Measurements from ENCODE around the gene ALAD.

The ALAD gene

GRCh38 chr9:113350107-113350661 is 50.9 kb downstream of the ALAD start:
- Histone ChIP-seq H3K27me3 (replicated peaks; ENCODE audit: insufficient read depth, low read length) (no peaks in the 10 kb centered on the region), H3K9me2 (replicated peaks; ENCODE audit: insufficient read depth, low read length) (no peaks in the 10 kb centered on the region), H3K79me2 (ENCODE audit: low read length) (peaks cover 39% of the 10 kb centered on the region), H3F3A (ENCODE audit: insufficient read depth, low read length) (peaks cover 42% of the 10 kb centered on the region), H3K4me3 (ENCODE audit: low read length) (peak overlapping the region; percentile 80), H4K20me1 (ENCODE audit: insufficient read depth, low read length) (no peaks in the 10 kb centered on the region), H3K9me3 (replicated peaks; ENCODE audit: insufficient read depth, low read length) (no peaks in the 10 kb centered on the region), H3K4me1 (ENCODE audit: low read length) (peaks cover 40% of the 10 kb centered on the region), H3K27ac (ENCODE audit: low read length) (peak overlapping the region; percentile 89), H3K9ac (ENCODE audit: low read length) (peak overlapping the region; percentile 84), H3K36me3 (replicated peaks; ENCODE audit: insufficient read depth, low read length) (no peaks in the 10 kb centered on the region), H3K4me2 (ENCODE audit: low read depth, low read length) (peak overlapping the region; percentile 88), H2AFZ (ENCODE audit: low read length) (peak overlapping the region; percentile 63; the same call in 1 of the 2 replicates)
- no peak for TF ChIP-seq EZH2phosphoT487 (IDR thresholded peaks at IDR 0.05; ENCODE audit: low read length)
- TF ChIP-seq, protein P1, sequence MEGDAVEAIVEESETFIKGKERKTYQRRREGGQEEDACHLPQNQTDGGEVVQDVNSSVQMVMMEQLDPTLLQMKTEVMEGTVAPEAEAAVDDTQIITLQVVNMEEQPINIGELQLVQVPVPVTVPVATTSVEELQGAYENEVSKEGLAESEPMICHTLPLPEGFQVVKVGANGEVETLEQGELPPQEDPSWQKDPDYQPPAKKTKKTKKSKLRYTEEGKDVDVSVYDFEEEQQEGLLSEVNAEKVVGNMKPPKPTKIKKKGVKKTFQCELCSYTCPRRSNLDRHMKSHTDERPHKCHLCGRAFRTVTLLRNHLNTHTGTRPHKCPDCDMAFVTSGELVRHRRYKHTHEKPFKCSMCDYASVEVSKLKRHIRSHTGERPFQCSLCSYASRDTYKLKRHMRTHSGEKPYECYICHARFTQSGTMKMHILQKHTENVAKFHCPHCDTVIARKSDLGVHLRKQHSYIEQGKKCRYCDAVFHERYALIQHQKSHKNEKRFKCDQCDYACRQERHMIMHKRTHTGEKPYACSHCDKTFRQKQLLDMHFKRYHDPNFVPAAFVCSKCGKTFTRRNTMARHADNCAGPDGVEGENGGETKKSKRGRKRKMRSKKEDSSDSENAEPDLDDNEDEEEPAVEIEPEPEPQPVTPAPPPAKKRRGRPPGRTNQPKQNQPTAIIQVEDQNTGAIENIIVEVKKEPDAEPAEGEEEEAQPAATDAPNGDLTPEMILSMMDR (IDR thresholded peaks at IDR 0.05; ENCODE audit: low read length), result no peak
- peak; percentile 43 for DNase-seq

- Histone ChIP-seq H3K9ac (ENCODE audit: low read length) (peak within 1 kb of the TSS; percentile 84), H3K4me3 (ENCODE audit: low read length) (peak within 1 kb of the TSS; percentile 80), H3K4me2 (ENCODE audit: low read depth, low read length) (peak within 1 kb of the TSS; percentile 88)
Observed at GRCh38 chr9:113349445-113350094, 51.5 kb downstream of the ALAD start, which contains the start of gene BSPRY. BSPRY (plus strand) TSS chr9:113349541; CDS start chr9:113349580, 39 bp downstream.

DNA sequence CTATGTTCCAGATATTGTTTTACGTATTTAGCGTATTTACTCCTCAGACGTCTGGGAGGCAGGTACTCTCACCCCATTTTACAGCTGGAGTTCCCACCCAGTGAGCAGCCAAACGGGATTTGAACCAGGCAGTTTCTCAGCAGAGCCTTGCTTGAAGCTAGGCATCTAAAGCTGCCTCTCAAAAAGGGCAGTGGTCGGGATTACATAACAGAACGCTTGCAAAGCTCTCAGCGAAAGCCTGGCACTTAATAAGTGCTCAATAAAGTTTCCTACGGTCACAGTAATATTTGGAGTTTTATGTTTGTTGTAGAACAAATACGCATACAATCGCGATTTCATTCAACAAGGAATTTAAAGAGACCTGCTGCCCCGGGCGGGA is 52.0 kb downstream of the ALAD start:
- Histone ChIP-seq H3K36me3 (replicated peaks; ENCODE audit: insufficient read depth, low read length) (no peaks in the 10 kb centered on the region), H3K27me3 (replicated peaks; ENCODE audit: insufficient read depth, low read length) (no peaks in the 10 kb centered on the region), H2AFZ (ENCODE audit: low read length) (peak overlapping the region; percentile 59; the same call in 1 of the 2 replicates), H3K27ac (ENCODE audit: low read length) (peak overlapping the region; percentile 14; the same call in 1 of the 2 replicates), H3K4me1 (ENCODE audit: low read length) (peaks cover 41% of the 10 kb centered on the region), H3K9ac (ENCODE audit: low read length) (peak overlapping the region; percentile 10; the same call in 1 of the 2 replicates), H3K79me2 (ENCODE audit: low read length) (peaks cover 37% of the 10 kb centered on the region), H3F3A (ENCODE audit: insufficient read depth, low read length) (peaks cover 42% of the 10 kb centered on the region), H4K20me1 (ENCODE audit: insufficient read depth, low read length) (no peaks in the 10 kb centered on the region), H3K4me3 (ENCODE audit: low read length) (peak overlapping the region; percentile 41), H3K4me2 (ENCODE audit: low read depth, low read length) (peak overlapping the region; percentile 51; the same call in 1 of the 2 replicates), H3K9me3 (replicated peaks; ENCODE audit: insufficient read depth, low read length) (no peaks in the 10 kb centered on the region), H3K9me2 (replicated peaks; ENCODE audit: insufficient read depth, low read length) (no peaks in the 10 kb centered on the region)
- TF ChIP-seq EZH2 (optimal IDR thresholded peaks at IDR 0.05; ENCODE audit: low read depth, low read length), result no peak
- TF ChIP-seq EZH2phosphoT487 (IDR thresholded peaks at IDR 0.05; ENCODE audit: low read length), result no peak
- TF ChIP-seq, protein P1 (IDR thresholded peaks at IDR 0.05; ENCODE audit: low read length), result no peak
- DNase-seq, result no peak

More at GRCh38 chr9:113349445-113350094, 51.5 kb downstream of the ALAD start, which contains the start of gene BSPRY:
- Histone ChIP-seq H4K20me1 (ENCODE audit: insufficient read depth, low read length) (no peaks in the 10 kb centered on the region), H3K4me1 (ENCODE audit: low read length) (peaks cover 40% of the 10 kb centered on the region), H3K36me3 (replicated peaks; ENCODE audit: insufficient read depth, low read length) (no peaks in the 10 kb centered on the region), H3K9me2 (replicated peaks; ENCODE audit: insufficient read depth, low read length) (no peaks in the 10 kb centered on the region), H3F3A (ENCODE audit: insufficient read depth, low read length) (peaks cover 42% of the 10 kb centered on the region), H3K27ac (ENCODE audit: low read length) (peak within 1 kb of the TSS; percentile 89), H3K9me3 (replicated peaks; ENCODE audit: insufficient read depth, low read length) (no peaks in the 10 kb centered on the region), H3K27me3 (replicated peaks; ENCODE audit: insufficient read depth, low read length) (no peaks in the 10 kb centered on the region), H2AFZ (ENCODE audit: low read length) (peak within 1 kb of the TSS; percentile 63; the same call in 1 of the 2 replicates), H3K79me2 (ENCODE audit: low read length) (peaks cover 39% of the 10 kb centered on the region)
- no peak for TF ChIP-seq EZH2 (optimal IDR thresholded peaks at IDR 0.05; ENCODE audit: low read depth, low read length)
- TF ChIP-seq, protein P1 (IDR thresholded peaks at IDR 0.05; ENCODE audit: low read length), result no peak
- no peak for TF ChIP-seq EZH2phosphoT487 (IDR thresholded peaks at IDR 0.05; ENCODE audit: low read length)
- DNase-seq, result peak; percentile 65

Measured in MM.1S (cell line).